ENCODE data around the gene ADA.

The ADA gene

GRCh38 chr20:44615876-44616603 lies 35.5 kb downstream of the ADA start:
- no peak for TF ChIP-seq CTCF (IDR thresholded peaks at IDR 0.05)
- Histone ChIP-seq H3K4me3 (no peak overlapping the region), H3K27ac (peak overlapping the region; percentile 54 to 91)
- no peak for DNase-seq (ENCODE audit: low spot score)

GRCh38 chr20:44615169-44615791 lies 36.2 kb downstream of the ADA start:
- peak overlapping the region; percentile 54 to 91 for H3K27ac ChIP-seq
- TF ChIP-seq CTCF (IDR thresholded peaks at IDR 0.05): no peak
- H3K4me3 ChIP-seq: no peak overlapping the region
- no peak for DNase-seq (ENCODE audit: low spot score)

GRCh38 chr20:44614525-44614924 lies 37.0 kb downstream of the ADA start:
- H3K27ac ChIP-seq: peak overlapping the region; percentile 54 to 91
- TF ChIP-seq CTCF (IDR thresholded peaks at IDR 0.05): no peak
- no peak overlapping the region for H3K4me3 ChIP-seq
- no peak for DNase-seq (ENCODE audit: low spot score)

- DNase-seq (ENCODE audit: low spot score): no peak
- TF ChIP-seq CTCF (IDR thresholded peaks at IDR 0.05): no peak
- peak overlapping the region; percentile 54 to 91 for H3K27ac ChIP-seq
- no peak overlapping the region for H3K4me3 ChIP-seq
Observed at GRCh38 chr20:44613575-44613974, 37.9 kb downstream of the ADA start.

GRCh38 chr20:44610313-44610962 lies 41.1 kb downstream of the ADA start:
- no peak for DNase-seq (ENCODE audit: low spot score)
- TF ChIP-seq CTCF (IDR thresholded peaks at IDR 0.05): peak; percentile 6
- peak overlapping the region; percentile 46 for H3K4me3 ChIP-seq

GRCh38 chr20:44609516-44610312 lies 41.8 kb downstream of the ADA start:
- peak; percentile 97 for TF ChIP-seq CTCF (IDR thresholded peaks at IDR 0.05)
- DNase-seq (ENCODE audit: low spot score): peak; percentile 91
- Histone ChIP-seq H3K27ac (peak overlapping the region; percentile 84 to 86), H3K4me3 (peak overlapping the region; percentile 46)

More at GRCh38 chr20:44610313-44610962, 41.1 kb downstream of the ADA start:
- H3K27ac ChIP-seq: peak overlapping the region; percentile 84 to 86

Measured in coronary artery (tissue), 2 donors.